Activated T-cell treated with anti-CD3 and anti-CD28 coated beads, Interleukin-2, amount 50 U/mL, for 4 hours (primary cell): ENCODE data around the gene CLN6. TPM values are rescaled to one million over a fixed set of nuclear protein-coding genes. Genes with fewer than 3 reads are reported as not detected.
"Not testable (repeated sequence)": the region's sequence is repeated elsewhere in the genome, so short reads cannot be mapped to it uniquely, and the experiment has no call there.

ENCODE experiments used
- ATAC-seq, 2 donors: fragments of 200-7000 bp; cut with Tn5 transposase; one replicate each; pipeline ENCODE4 v1.10.0; 2021
- DNase-seq: peaks from one replicate; pipeline ENCODE4 v3.0.0-alpha.2; 2020
- H3K27me3 Mint-ChIP-seq: one replicate; pipeline ENCODE4 v1.8.0; 2021; ENCODE audit warnings: low read depth, mixed read lengths
- H3K36me3 Mint-ChIP-seq: one replicate; pipeline ENCODE4 v1.8.0; 2022; ENCODE audit warnings: mixed read lengths; ENCODE audit not compliant: insufficient read depth
- H3K4me1 Mint-ChIP-seq: one replicate; pipeline ENCODE4 v1.8.0; 2021; ENCODE audit warnings: low read depth, mixed read lengths
- H3K4me3 Mint-ChIP-seq: one replicate; pipeline ENCODE4 v1.8.0; 2021; ENCODE audit warnings: mild to moderate bottlenecking, moderate library complexity, mixed read lengths
- H3K9me3 Mint-ChIP-seq: one replicate; pipeline ENCODE4 v1.8.0; 2021; ENCODE audit warnings: mixed read lengths
- total RNA-seq, 3 donors: library from RNA; stranded (reverse); gene quantifications; one replicate each; pipeline ENCODE4 v1.2.1, GENCODE V29; 2021

CLN6 gene
- total RNA-seq, 3 donors from 2014 or later, result 82.6 to 94.4 (median 91.3) TPM

DNA sequence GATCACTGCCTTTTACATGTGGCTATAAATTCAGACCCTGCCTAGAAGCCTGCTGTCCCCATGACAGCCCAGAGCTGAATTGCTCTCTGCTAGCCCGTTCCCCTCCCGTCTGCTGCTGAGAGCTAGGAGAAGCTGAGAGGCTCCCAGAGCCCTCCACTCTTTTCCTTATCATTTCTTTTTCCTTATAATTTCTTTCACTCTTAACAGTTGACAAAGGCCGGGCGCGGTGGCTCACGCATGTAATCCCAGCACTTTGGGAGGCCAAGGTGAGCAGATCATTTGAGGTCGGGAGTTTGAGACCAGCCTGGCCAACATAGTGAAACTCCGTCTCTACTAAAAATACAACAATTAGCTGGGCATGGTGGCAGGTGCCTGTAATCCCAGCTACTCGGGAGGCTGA lies 5.0 kb upstream of the CLN6 start:
- not testable (repeated sequence) for H3K36me3 Mint-ChIP-seq, H3K27me3 Mint-ChIP-seq, DNase-seq, H3K9me3 Mint-ChIP-seq, H3K4me1 Mint-ChIP-seq, ATAC-seq, H3K4me3 Mint-ChIP-seq

DNA sequence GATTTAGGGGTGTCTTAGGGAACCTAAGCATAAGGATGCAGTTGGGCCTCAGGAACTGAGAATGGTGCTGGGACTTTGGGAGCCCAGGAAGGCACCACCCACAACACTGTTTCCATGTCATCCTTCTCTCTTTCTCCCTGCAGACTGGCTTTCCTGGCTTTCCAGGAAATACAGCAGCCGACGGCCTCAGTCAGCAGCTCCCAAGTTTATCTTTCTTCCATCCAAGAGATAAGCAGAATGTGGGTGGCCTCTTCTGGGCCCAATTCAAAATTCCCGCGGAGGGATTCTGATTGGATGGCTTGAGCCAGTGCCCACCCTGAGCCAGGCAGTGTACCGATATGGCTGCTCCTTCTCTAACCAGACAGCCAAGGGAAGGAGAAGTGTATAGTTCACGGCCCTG lies 4.5 kb upstream of the CLN6 start:
- no peaks in the 10 kb centered on the region for H3K9me3 Mint-ChIP-seq
- no peaks in the 10 kb centered on the region for H3K36me3 Mint-ChIP-seq
- no peak for DNase-seq
- ATAC-seq, result no peak
- no peak overlapping the region for H3K4me3 Mint-ChIP-seq
- no peaks in the 10 kb centered on the region for H3K27me3 Mint-ChIP-seq
- peaks cover 9% of the 10 kb centered on the region for H3K4me1 Mint-ChIP-seq

- Mint-ChIP-seq H3K4me3 (no peak overlapping the region), H3K4me1 (peaks cover 17% of the 10 kb centered on the region), H3K9me3 (no peaks in the 10 kb centered on the region), H3K36me3 (no peaks in the 10 kb centered on the region), H3K27me3 (no peaks in the 10 kb centered on the region)
- ATAC-seq, result no peak
- no peak for DNase-seq
Observed at GRCh38 chr15:68232937-68233336, 3.4 kb upstream of the CLN6 start.

DNA sequence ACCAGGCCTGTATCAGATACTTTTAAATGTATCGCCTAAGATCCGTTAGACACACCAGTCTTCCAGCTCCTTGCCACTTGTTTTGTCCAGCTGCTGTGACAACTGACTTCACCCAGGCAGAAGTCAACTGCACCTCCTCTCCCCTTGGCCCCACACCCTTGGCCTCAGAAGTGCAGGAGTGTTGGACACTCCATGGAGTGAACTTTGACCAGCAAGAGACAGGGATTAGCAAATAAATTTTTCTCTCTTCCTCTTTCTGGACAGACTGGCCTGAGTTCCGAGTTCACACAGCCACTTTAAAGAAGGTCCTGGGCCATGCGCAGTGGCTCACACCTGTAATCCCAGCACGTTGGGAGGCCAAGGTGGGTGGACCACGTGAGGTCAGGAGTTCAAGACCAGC lies 2.9 kb upstream of the CLN6 start:
- Mint-ChIP-seq H3K4me3 (no peak overlapping the region), H3K4me1 (peaks cover 22% of the 10 kb centered on the region), H3K36me3 (no peaks in the 10 kb centered on the region), H3K27me3 (no peaks in the 10 kb centered on the region), H3K9me3 (no peaks in the 10 kb centered on the region)
- ATAC-seq, result no peak
- DNase-seq, result no peak

- H3K4me1 Mint-ChIP-seq, result peaks cover 27% of the 10 kb centered on the region
- no peaks in the 10 kb centered on the region for H3K9me3 Mint-ChIP-seq
- no peak for ATAC-seq
- no peaks in the 10 kb centered on the region for H3K27me3 Mint-ChIP-seq
- no peak for DNase-seq
- no peaks in the 10 kb centered on the region for H3K36me3 Mint-ChIP-seq
- peak overlapping the region; percentile 93 for H3K4me3 Mint-ChIP-seq
Observed at GRCh38 chr15:68231102-68231818, 1.7 kb upstream of the CLN6 start.

DNA sequence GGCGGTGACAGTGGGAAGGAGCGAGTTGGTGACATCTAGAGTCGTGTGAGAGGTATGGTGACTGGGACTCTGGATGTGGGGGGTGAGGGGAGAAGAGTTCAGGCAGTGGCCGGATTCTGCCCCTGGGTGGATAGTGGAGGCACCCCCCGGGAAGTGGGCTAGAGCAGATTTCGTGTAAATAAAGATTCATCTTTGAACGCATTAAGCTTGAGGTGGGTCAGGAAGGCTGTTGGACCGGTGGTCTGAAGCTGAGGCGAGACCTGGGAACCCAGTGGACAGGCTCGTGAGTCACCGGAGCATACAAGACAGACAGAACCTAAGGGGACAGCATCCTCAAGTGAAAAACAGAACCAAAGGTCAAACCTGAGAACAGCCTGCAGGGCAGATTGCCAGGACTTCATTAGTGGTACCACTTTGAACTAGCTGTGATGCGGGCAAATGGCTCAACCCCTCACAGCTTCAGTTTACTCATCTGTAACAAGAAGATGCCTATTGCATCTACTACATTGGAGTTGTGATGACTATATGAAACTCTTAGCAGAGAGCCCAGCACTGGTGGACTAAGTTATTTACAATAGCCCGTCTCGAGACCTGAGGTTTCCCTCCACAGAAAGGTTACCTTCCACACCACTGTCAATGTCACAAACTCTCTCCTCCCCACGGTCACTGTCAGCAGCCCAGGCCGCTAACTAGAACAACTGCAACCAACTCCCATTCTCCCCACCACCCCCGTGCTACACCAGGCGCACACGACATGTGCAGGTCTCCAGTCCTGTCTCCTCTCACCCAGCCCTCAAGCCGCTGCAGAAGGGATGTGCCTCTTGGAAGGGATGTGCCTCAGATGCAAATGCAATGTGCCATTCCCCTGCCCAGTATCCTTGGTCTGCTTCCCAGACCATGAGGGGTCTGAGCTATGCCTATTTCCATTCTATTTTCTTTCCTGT lies 901 bp upstream of the CLN6 start:
- no peak for DNase-seq
- H3K4me1 Mint-ChIP-seq, result peaks cover 27% of the 10 kb centered on the region
- ATAC-seq, result no peak
- no peaks in the 10 kb centered on the region for H3K27me3 Mint-ChIP-seq
- no peaks in the 10 kb centered on the region for H3K36me3 Mint-ChIP-seq
- H3K4me3 Mint-ChIP-seq, result peak overlapping the region; percentile 93
- no peaks in the 10 kb centered on the region for H3K9me3 Mint-ChIP-seq

DNA sequence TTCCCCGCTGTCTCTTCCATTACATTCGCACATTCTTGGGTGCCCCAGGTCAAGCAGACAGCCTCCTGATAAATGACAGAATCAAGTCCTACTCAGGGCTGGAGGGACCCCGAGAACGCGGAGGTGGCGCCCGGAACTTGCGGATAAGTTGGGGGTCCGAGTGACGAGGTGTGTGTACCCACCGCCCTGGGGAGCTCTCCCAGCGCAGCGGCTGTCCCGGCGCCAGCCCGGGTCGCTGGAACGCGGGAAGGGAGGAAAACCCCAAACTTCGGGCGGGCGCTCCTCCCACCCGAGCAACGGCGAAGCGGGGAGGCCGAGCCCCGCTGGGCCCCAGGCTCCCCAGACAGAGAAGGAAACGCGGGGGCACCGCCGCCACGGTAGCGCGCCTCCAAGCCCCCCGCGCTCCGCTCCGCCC lies 550 bp downstream of the CLN6 start:
- Mint-ChIP-seq H3K36me3 (no peaks in the 10 kb centered on the region), H3K4me1 (peaks cover 35% of the 10 kb centered on the region), H3K27me3 (no peaks in the 10 kb centered on the region), H3K9me3 (no peaks in the 10 kb centered on the region), H3K4me3 (peak overlapping the region; percentile 95)
- ATAC-seq (peak; percentile 2), DNase-seq (no peak)

DNA sequence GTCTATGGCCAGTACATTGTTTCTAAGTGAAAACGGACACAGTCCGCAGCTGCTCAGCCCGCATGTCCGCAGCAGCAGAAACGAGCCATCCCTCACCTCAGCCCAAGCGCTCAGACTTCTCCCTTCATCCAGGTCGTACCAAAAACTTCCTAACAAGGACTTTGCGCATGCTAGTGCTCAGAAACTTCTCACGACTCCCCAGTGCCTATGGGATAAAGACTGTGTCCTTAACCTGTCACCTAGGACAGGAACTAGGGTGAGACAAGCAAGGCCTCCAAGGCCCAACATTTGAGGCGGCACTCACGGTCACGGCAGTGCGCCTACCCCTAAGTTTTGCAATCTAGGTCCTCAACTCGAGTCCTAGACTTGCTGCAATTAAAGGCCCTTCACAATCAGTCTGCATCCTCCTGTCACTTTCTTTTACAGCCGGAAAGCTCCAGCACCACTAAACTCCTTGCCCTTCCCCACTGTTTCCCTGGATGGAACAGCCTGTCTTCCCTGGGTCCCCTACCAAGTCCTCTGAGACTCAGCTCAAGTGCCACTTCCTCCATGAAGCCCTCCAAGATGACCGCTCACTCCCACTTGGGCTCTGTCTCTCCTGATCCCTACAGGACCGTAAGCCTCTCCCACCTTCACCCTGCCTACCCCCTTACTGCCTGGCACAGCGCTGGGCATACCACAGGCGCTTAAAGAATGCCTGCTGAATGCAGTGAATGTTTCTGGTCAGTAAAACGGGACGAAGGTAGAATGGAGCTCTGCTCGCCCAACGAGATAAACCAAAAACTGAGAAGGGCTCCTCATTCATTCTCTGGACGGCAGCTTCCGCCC lies 1.2 kb downstream of the CLN6 start:
- Mint-ChIP-seq H3K4me1 (peaks cover 35% of the 10 kb centered on the region), H3K4me3 (peak overlapping the region; percentile 95), H3K9me3 (no peaks in the 10 kb centered on the region), H3K36me3 (no peaks in the 10 kb centered on the region), H3K27me3 (no peaks in the 10 kb centered on the region)
- DNase-seq (no peak), ATAC-seq (no peak)

- no peak for ATAC-seq
- Mint-ChIP-seq H3K9me3 (no peaks in the 10 kb centered on the region), H3K4me3 (peak overlapping the region; percentile 95), H3K27me3 (no peaks in the 10 kb centered on the region), H3K4me1 (peaks cover 35% of the 10 kb centered on the region), H3K36me3 (no peaks in the 10 kb centered on the region)
- DNase-seq, result no peak
Observed at GRCh38 chr15:68227643-68228142, 1.8 kb downstream of the CLN6 start.

DNA sequence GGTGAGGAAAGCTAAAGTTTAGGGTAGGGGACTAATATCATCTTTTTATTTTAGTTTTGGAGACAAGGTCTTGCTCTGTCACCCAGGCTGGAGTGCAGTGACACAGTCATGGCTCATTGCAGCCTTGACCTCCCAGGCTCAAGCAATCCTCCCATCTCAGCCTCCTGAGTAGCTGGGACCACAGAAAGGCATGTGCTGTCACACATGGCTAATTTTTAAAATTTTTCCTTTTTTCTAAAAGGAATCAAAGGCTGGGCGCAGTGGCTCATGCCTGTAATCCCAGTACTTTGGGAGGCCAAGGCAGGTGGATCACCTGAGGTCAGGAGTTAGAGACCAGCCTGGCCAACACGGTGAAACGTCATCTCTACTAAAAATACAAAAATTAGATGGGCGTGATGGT lies 4.1 kb downstream of the CLN6 start:
- not testable (repeated sequence) for H3K9me3 Mint-ChIP-seq, DNase-seq, H3K4me3 Mint-ChIP-seq, ATAC-seq, H3K27me3 Mint-ChIP-seq, H3K36me3 Mint-ChIP-seq
- H3K4me1 Mint-ChIP-seq, result peaks cover 34% of the 10 kb centered on the region

GRCh38 chr15:68224546-68225250 lies 4.8 kb downstream of the CLN6 start:
- Mint-ChIP-seq H3K4me3 (no peak overlapping the region), H3K4me1 (peaks cover 27% of the 10 kb centered on the region), H3K36me3 (no peaks in the 10 kb centered on the region), H3K9me3 (no peaks in the 10 kb centered on the region), H3K27me3 (no peaks in the 10 kb centered on the region)
- ATAC-seq (no peak), DNase-seq (no peak)

- DNase-seq, result no peak
- H3K36me3 Mint-ChIP-seq, result no peaks in the 10 kb centered on the region
- no peak overlapping the region for H3K4me3 Mint-ChIP-seq
- no peaks in the 10 kb centered on the region for H3K9me3 Mint-ChIP-seq
- no peak for ATAC-seq
- no peaks in the 10 kb centered on the region for H3K27me3 Mint-ChIP-seq
- H3K4me1 Mint-ChIP-seq, result peaks cover 27% of the 10 kb centered on the region
Observed at GRCh38 chr15:68224108-68224507, 5.4 kb downstream of the CLN6 start.

DNA sequence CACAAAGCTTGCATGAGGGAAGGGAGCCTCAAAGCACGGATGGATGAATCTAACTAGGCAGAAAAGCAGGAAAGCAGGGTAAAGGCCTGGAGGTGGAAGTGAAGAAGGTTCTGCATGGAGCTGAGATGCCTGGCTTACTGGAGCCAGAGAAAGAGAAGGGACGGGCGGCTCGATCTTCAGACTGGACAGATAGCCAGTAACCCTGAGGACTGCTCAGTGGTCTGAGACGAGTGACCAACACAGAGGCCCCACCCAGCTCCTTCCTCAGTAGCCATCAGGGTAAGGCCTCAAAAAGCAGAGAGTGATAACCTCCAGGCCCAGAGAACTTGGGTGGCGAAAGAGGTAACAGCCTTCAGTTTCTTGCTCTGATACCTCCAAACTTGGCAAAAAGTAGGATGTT lies 6.4 kb downstream of the CLN6 start:
- Mint-ChIP-seq H3K4me3 (no peak overlapping the region), H3K36me3 (peaks cover 3% of the 10 kb centered on the region), H3K27me3 (no peaks in the 10 kb centered on the region), H3K9me3 (no peaks in the 10 kb centered on the region), H3K4me1 (peaks cover 20% of the 10 kb centered on the region)
- ATAC-seq (no peak), DNase-seq (no peak)

DNA sequence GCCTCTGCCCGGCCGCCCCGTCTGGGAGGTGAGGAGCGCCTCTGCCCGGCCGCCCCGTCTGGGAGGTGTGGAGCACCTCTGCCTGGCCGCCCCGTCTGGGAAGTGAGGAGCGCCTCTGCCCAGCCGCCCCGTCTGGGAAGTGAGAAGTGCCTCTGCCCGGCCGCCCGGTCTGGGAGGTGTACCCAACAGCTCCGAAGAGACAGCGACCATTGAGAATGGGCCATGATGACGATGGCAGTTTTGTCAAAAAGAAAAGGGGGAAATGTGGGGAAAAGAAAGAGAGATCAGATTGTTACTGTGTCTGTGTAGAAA lies 7.1 kb downstream of the CLN6 start:
- not testable (repeated sequence) for H3K36me3 Mint-ChIP-seq, H3K4me3 Mint-ChIP-seq

More for the DNA sequence above, 7.1 kb downstream of the CLN6 start:
- not testable (repeated sequence) for H3K9me3 Mint-ChIP-seq, ATAC-seq, DNase-seq, H3K27me3 Mint-ChIP-seq
- peaks cover 13% of the 10 kb centered on the region for H3K4me1 Mint-ChIP-seq
